ENCODE data around the gene MEF2A.

DNA sequence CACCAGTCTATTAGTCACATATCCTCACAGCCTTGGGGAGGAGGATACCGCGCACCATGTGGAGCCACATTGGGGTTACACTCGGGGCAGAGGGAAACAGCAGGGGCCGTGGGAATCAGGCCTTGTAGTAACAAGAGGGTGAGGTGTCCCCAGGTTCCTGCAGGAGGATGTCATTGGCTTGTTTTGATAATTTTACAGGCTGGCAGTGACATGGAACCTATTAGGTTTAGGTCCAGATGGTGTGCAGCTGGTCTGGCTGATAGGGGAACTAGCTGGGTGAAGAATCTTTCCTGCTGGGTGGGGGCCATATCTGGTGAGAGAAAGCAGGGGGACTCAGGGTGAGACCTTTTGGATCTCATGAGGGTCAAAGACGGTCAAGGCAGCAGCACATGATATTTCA, 9.8 kb upstream of the MEF2A start:
- TF ChIP-seq EZH2 (IDR thresholded peaks at IDR 0.05) (no peak), POLR2AphosphoS5 (IDR thresholded peaks at IDR 0.05; ENCODE audit: borderline replicate concordance, low read depth, low read length) (no peak)

Data from SK-N-MC (cell line).